A673 (cell line): ENCODE measurements around the gene SEPTIN1.

Source experiments
- CTCF ChIP-seq: fragments of 300-800, 200-600 bp; sonication (generic); conservative IDR thresholded peaks from 2 replicates; pipeline ENCODE4 v1.5.1; 2017; ENCODE audit warnings: low read depth, mild to moderate bottlenecking, antibody characterized with exemption, low read length, moderate library complexity, mixed read lengths
- EZH2 ChIP-seq: fragments of 200-600 bp; sonication (generic); IDR thresholded peaks from 2 replicates; pipeline ENCODE4 v1.6.1; 2017; ENCODE audit warnings: borderline replicate concordance, low read depth, mild to moderate bottlenecking, mixed read lengths, antibody characterized with exemption, low read length; ENCODE audit not compliant: poor library complexity, severe bottlenecking

GRCh38 chr16:30416624-30417528 lies 34.5 kb upstream of the SEPTIN1 start:
- TF ChIP-seq CTCF (no peak), EZH2 (no peak)
